ENCODE measurements around the gene TTLL10.

DNA sequence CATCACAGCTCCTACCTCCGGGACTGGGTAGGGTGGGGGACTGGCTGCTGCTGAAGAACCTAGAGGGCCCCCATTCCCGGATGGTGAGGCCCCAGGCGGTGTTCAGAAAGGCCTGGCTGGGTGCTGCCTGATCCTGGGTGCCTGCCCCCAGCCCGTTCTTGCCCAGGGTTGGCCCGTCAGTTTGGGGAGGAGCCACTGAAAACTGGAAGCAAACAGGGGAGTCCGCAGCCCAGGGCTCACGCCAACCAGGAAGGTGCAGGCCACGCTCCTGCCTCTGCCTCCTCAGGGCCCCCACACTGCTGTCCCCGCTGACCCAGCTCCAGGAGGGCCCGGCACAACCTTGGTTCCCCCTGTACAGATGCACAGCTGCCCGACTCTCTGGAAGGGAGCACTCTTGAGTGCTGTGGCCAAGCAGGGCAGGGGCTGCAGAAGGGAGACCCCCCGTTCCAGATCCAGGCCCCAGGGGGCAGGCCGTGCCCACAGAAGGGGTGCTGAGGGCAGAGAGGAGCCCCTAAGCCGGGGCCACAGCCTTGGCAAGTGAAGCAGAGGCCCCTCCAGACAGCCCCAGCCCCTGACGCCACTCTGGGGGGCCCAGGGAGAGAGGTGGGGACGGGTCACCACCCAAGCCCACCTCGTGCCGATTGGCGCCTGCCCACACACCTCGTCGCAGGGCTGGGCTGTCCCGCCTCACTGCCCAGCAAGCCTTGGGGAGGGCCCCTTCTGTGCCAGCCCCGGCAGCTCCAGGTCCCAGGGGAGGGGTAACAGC lies 67.3 kb downstream of the TTLL10 start:
- TF ChIP-seq, protein P1, sequence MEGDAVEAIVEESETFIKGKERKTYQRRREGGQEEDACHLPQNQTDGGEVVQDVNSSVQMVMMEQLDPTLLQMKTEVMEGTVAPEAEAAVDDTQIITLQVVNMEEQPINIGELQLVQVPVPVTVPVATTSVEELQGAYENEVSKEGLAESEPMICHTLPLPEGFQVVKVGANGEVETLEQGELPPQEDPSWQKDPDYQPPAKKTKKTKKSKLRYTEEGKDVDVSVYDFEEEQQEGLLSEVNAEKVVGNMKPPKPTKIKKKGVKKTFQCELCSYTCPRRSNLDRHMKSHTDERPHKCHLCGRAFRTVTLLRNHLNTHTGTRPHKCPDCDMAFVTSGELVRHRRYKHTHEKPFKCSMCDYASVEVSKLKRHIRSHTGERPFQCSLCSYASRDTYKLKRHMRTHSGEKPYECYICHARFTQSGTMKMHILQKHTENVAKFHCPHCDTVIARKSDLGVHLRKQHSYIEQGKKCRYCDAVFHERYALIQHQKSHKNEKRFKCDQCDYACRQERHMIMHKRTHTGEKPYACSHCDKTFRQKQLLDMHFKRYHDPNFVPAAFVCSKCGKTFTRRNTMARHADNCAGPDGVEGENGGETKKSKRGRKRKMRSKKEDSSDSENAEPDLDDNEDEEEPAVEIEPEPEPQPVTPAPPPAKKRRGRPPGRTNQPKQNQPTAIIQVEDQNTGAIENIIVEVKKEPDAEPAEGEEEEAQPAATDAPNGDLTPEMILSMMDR (IDR thresholded peaks at IDR 0.05): no peak
- TF ChIP-seq POLR2AphosphoS5 (IDR thresholded peaks at IDR 0.05) (no peak), POLR2A (IDR thresholded peaks at IDR 0.05; ENCODE audit: low read depth) (no peak)
